Caco-2 (cell line): Measurements from ENCODE around the gene TRIM8. TPM values are rescaled to one million over a fixed set of nuclear protein-coding genes. Genes with fewer than 3 reads are reported as not detected.

Experiments
- BruUV-seq: library from RNA; stranded (reverse); fragments of 400-500 nt; replicated peaks from 2 replicates; lab custom pipeline; 2021; lab: Mats Ljungman, UMichigan
- CTCF ChIA-PET: fragments of 300-600 bp; sonication (Branson Sonifier 250); formaldehyde crosslinking; loops from one replicate; lab custom pipeline; 2022; ENCODE audit warnings: antibody characterized with exemption; lab: Charles Lee
- POLR2A ChIA-PET: fragments of 300-600 bp; sonication (Branson Sonifier 250); formaldehyde crosslinking; loops from one replicate; lab custom pipeline; 2022; ENCODE audit warnings: antibody characterized with exemption; lab: Charles Lee
- DNase-seq, 2 experiments: peaks; one replicate each; pipeline versions ENCODE4 v3.0.0 to v3.0.0-alpha.2; 2020 to 2022
- H3K27me3 ChIP-seq: replicated peaks from 2 replicates; pipeline ENCODE4 v1.6.0; 2011; ENCODE audit warnings: low read length; ENCODE audit not compliant: control insufficient read depth, insufficient read depth
- H3K36me3 ChIP-seq: 2 replicates; pipeline ENCODE4 v1.5.1; 2011; ENCODE audit warnings: low read length; ENCODE audit not compliant: control insufficient read depth, insufficient read depth
- H3K4me1 ChIP-seq: fragments of 250-450 bp; sonication (Bioruptor Pico); 2 replicates; pipeline ENCODE4 v1.5.1; 2020; ENCODE audit warnings: mild to moderate bottlenecking
- H3K4me3 ChIP-seq: 2 replicates; pipeline ENCODE4 v1.5.1; 2011; ENCODE audit warnings: low read depth, mild to moderate bottlenecking, control low read depth, low read length
- H3K9me3 ChIP-seq: fragments of 250-450 bp; sonication (Bioruptor Pico); 2 replicates; pipeline ENCODE4 v1.5.1; 2020; ENCODE audit warnings: mild to moderate bottlenecking, moderate library complexity
- H3K27ac Mint-ChIP-seq: one replicate; pipeline ENCODE4 v1.8.0; 2022; ENCODE audit warnings: mixed read lengths; ENCODE audit not compliant: unreplicated experiment
- H3K27me3 Mint-ChIP-seq: one replicate; pipeline ENCODE4 v1.8.0; 2022; ENCODE audit warnings: mixed read lengths; ENCODE audit not compliant: insufficient read depth, unreplicated experiment
- H3K36me3 Mint-ChIP-seq: one replicate; pipeline ENCODE4 v1.8.0; 2022; ENCODE audit warnings: mild to moderate bottlenecking, mixed read lengths; ENCODE audit not compliant: insufficient read depth, unreplicated experiment
- H3K4me1 Mint-ChIP-seq: one replicate; pipeline ENCODE4 v1.8.0; 2022; ENCODE audit warnings: low read depth, mixed read lengths; ENCODE audit not compliant: unreplicated experiment
- H3K4me3 Mint-ChIP-seq: one replicate; pipeline ENCODE4 v1.8.0; 2022; ENCODE audit warnings: mild to moderate bottlenecking, moderate library complexity, mixed read lengths; ENCODE audit not compliant: unreplicated experiment
- H3K9me3 Mint-ChIP-seq: one replicate; pipeline ENCODE4 v1.8.0; 2022; ENCODE audit warnings: mixed read lengths; ENCODE audit not compliant: unreplicated experiment
- CTCF ChIP-seq, 2 experiments: fragments of 200-600 bp in 1 of 2; IDR thresholded peaks; 1 replicate in 1 of 2; 2 replicates in 1 of 2; pipeline versions ENCODE4 v1.5.1 to v1.8.0; 2011 to 2022; ENCODE audit warnings: antibody characterized with exemption in 1 of 2, control low read depth in 1 of 2, inconsistent platforms in 1 of 2, low read depth in 1 of 2, low read length in 1 of 2, mild to moderate bottlenecking in 1 of 2, moderate library complexity in 1 of 2; ENCODE audit not compliant: insufficient read depth in 1 of 2, severe bottlenecking in 1 of 2, unreplicated experiment in 1 of 2
- intact Hi-C: fragments of 100-400 bp; cut with micrococcal nuclease; formaldehyde crosslinking; loops from one replicate; pipeline ENCODE4 v1.10.0; 2022; ENCODE audit not compliant: unreplicated experiment
- total RNA-seq: library from RNA; stranded (reverse); gene quantifications from 2 replicates; pipeline ENCODE4 v1.2.3, GENCODE V29; 2022

TRIM8 gene
- total RNA-seq, 1 experiment from 2014 or later: 40.9 TPM

- CTCF ChIA-PET: no interaction called here
- intact Hi-C loops: no loop called here
- H3K4me3 Mint-ChIP-seq: no peak overlapping the region
Measured at GRCh38 chr10:102654969-102655368, 10.7 kb downstream of the TRIM8 start.

GRCh38 chr10:102656026-102656425 is 11.7 kb downstream of the TRIM8 start:
- no peaks in the 10 kb centered on the region for H3K4me1 ChIP-seq
- DNase-seq: no peak
- H3K27ac Mint-ChIP-seq: no peak overlapping the region
- H3K9me3 ChIP-seq: no peaks in the 10 kb centered on the region
- no peaks in the 10 kb centered on the region for H3K9me3 Mint-ChIP-seq
- no TSS peak for BruUV-seq
- H3K4me3 ChIP-seq: no peak overlapping the region
- peaks cover 5% of the 10 kb centered on the region for H3K36me3 ChIP-seq
- intact Hi-C loops: no loop called here
- no peak overlapping the region for H3K4me3 Mint-ChIP-seq
- peaks cover 18% of the 10 kb centered on the region for H3K36me3 Mint-ChIP-seq
- no peaks in the 10 kb centered on the region for H3K4me1 Mint-ChIP-seq
- ChIA-PET CTCF (interaction anchor here (0.6 kb wide), 1 partner anchor 53 kb away, joined by 6 read pairs; no protein-coding TSS in a partner anchor), POLR2A (interaction anchor here (0.6 kb wide), 1 partner anchor 59 kb away, joined by 3 read pairs; no protein-coding TSS in a partner anchor)
- no peaks in the 10 kb centered on the region for H3K27me3 ChIP-seq
- no peak for TF ChIP-seq CTCF (IDR thresholded peaks at IDR 0.05; ENCODE audit: insufficient read depth in 1 of 2, low read depth in 1 of 2, low read length in 1 of 2, severe bottlenecking in 1 of 2, unreplicated experiment in 1 of 2)
- H3K27me3 Mint-ChIP-seq: no peaks in the 10 kb centered on the region

More at GRCh38 chr10:102654969-102655368, 10.7 kb downstream of the TRIM8 start:
- Mint-ChIP-seq H3K27me3 (no peaks in the 10 kb centered on the region), H3K9me3 (no peaks in the 10 kb centered on the region), H3K36me3 (peaks cover 18% of the 10 kb centered on the region), H3K27ac (no peak overlapping the region), H3K4me1 (no peaks in the 10 kb centered on the region)
- Histone ChIP-seq H3K36me3 (peaks cover 5% of the 10 kb centered on the region), H3K27me3 (no peaks in the 10 kb centered on the region), H3K9me3 (no peaks in the 10 kb centered on the region), H3K4me3 (no peak overlapping the region), H3K4me1 (no peaks in the 10 kb centered on the region)
- DNase-seq: no peak
- POLR2A ChIA-PET: no interaction called here
- no peak for TF ChIP-seq CTCF (IDR thresholded peaks at IDR 0.05; ENCODE audit: insufficient read depth in 1 of 2, low read depth in 1 of 2, low read length in 1 of 2, severe bottlenecking in 1 of 2, unreplicated experiment in 1 of 2)
- BruUV-seq: no TSS peak

GRCh38 chr10:102656791-102657371 is 12.6 kb downstream of the TRIM8 start:
- no peak for DNase-seq
- BruUV-seq: no TSS peak
- TF ChIP-seq CTCF (IDR thresholded peaks at IDR 0.05; ENCODE audit: insufficient read depth in 1 of 2, low read depth in 1 of 2, low read length in 1 of 2, severe bottlenecking in 1 of 2, unreplicated experiment in 1 of 2): no peak
- no peaks in the 10 kb centered on the region for H3K9me3 Mint-ChIP-seq
- H3K4me1 Mint-ChIP-seq: no peaks in the 10 kb centered on the region
- Histone ChIP-seq H3K36me3 (peaks cover 5% of the 10 kb centered on the region), H3K4me3 (no peak overlapping the region), H3K27me3 (no peaks in the 10 kb centered on the region), H3K4me1 (no peaks in the 10 kb centered on the region), H3K9me3 (no peaks in the 10 kb centered on the region)
- no peaks in the 10 kb centered on the region for H3K27me3 Mint-ChIP-seq
- intact Hi-C loops: no loop called here
- H3K36me3 Mint-ChIP-seq: peaks cover 18% of the 10 kb centered on the region
- ChIA-PET CTCF (interaction anchor here (0.6 kb wide), 1 partner anchor 52 kb away, joined by 6 read pairs; no protein-coding TSS in a partner anchor), POLR2A (no interaction called here)
- no peak overlapping the region for H3K27ac Mint-ChIP-seq
- H3K4me3 Mint-ChIP-seq: no peak overlapping the region
